BLaER1 treated with 17β-estradiol and CSF1 and Interleukin-3, amounts not matched to agents 10 nM and 100 nM (cell line): ENCODE measurements around the gene KCNJ9.
"Not testable (repeated sequence)": the region's sequence is repeated elsewhere in the genome, so short reads cannot be mapped to it uniquely, and the experiment has no call there.

Source experiments
- H3K27ac ChIP-seq, 11 experiments: shearing (Covaris generic); formaldehyde crosslinking; 2 replicates each; pipeline ENCODE4 v1.8.1; 2022
- H3K27me3 ChIP-seq, 11 experiments: shearing (Covaris generic); formaldehyde crosslinking; 2 replicates each; pipeline ENCODE4 v1.8.1; 2022
- H3K36me3 ChIP-seq, 11 experiments: shearing (Covaris generic); formaldehyde crosslinking; 2 replicates each; pipeline ENCODE4 v1.8.1; 2022
- H3K4me1 ChIP-seq, 10 experiments: shearing (Covaris generic); formaldehyde crosslinking; 2 replicates each; pipeline ENCODE4 v1.8.1; 2022
- H3K4me2 ChIP-seq, 11 experiments: shearing (Covaris generic); formaldehyde crosslinking; 2 replicates each; pipeline ENCODE4 v1.8.1; 2022
- H3K4me3 ChIP-seq, 10 experiments: shearing (Covaris generic); formaldehyde crosslinking; 2 replicates each; pipeline ENCODE4 v1.8.1; 2022
- H3K9ac ChIP-seq, 11 experiments: shearing (Covaris generic); formaldehyde crosslinking; 2 replicates each; pipeline ENCODE4 v1.8.1; 2022
- H3K9me3 ChIP-seq, 11 experiments: shearing (Covaris generic); formaldehyde crosslinking; replicated peaks in 1 of 11; 2 replicates each; pipeline ENCODE4 v1.8.1; 2022
- H4K20me1 ChIP-seq, 11 experiments: shearing (Covaris generic); formaldehyde crosslinking; 2 replicates each; pipeline ENCODE4 v1.8.1; 2022
- Cebpa-rat ChIP-seq, 11 experiments: shearing (Covaris generic); IDR thresholded peaks; 2 replicates each; pipeline ENCODE4 v1.8.1; 2022

KCNJ9 gene

DNA sequence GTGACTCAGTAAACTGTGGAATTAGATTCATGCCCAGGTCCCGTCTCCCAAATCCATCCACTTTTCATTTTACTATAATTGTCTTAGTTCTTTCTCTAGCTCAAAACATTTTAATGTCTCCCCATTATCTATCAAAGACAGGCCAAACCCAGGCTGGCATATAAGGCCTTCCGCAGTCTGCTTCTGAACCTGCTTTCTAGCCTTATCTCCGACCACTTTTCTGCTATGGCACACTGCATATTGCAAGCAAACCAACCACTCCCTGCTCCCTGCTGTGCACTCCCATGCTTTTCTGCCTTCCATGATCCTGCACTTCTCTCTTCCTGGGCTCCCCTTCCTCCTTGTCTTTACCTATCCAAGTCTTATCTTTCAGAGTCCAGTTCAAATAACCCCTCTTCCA lies 32.2 kb upstream of the KCNJ9 start:
- H4K20me1 ChIP-seq = no peaks in the 10 kb centered on the region
- no peaks in the 10 kb centered on the region for H3K36me3 ChIP-seq
- TF ChIP-seq Cebpa-rat (IDR thresholded peaks at IDR 0.05) = no peak
- no peaks in the 10 kb centered on the region for H3K27me3 ChIP-seq
- no peak overlapping the region for H3K9ac ChIP-seq
- H3K9me3 ChIP-seq = no peaks in the 10 kb centered on the region
- peaks cover 0 to 12% (median 9%) of the 10 kb centered on the region in 10 experiments; a peak in 13 of 20 replicates for H3K4me1 ChIP-seq
- H3K27ac ChIP-seq = no peak overlapping the region
- H3K4me2 ChIP-seq = no peak overlapping the region
- H3K4me3 ChIP-seq = no peak overlapping the region

DNA sequence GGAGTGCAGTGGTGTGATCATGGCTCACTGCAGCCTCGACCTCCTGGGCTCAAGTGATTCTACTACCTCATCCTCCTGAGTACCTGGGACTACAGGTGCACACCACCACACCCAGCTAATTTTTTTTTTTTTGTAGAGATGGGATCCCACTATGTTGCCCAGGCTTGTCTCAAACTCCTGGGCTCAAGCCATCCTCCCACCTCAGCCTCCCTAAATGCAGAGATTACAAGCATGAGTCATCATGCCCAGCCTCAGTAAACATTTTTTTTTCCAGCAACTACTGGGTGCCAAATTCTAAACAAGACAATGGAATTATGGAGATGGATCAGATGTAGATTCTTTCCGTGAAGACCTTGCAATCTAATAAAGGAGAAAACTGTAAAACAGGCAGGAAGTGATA lies 31.2 kb upstream of the KCNJ9 start:
- not testable (repeated sequence) for H3K9me3 ChIP-seq, H3K4me3 ChIP-seq, H3K9ac ChIP-seq, H3K27me3 ChIP-seq, H3K4me2 ChIP-seq, H4K20me1 ChIP-seq, H3K36me3 ChIP-seq, H3K27ac ChIP-seq
- peaks cover 0 to 12% (median 9%) of the 10 kb centered on the region in 10 experiments; a peak in 13 of 20 replicates for H3K4me1 ChIP-seq

DNA sequence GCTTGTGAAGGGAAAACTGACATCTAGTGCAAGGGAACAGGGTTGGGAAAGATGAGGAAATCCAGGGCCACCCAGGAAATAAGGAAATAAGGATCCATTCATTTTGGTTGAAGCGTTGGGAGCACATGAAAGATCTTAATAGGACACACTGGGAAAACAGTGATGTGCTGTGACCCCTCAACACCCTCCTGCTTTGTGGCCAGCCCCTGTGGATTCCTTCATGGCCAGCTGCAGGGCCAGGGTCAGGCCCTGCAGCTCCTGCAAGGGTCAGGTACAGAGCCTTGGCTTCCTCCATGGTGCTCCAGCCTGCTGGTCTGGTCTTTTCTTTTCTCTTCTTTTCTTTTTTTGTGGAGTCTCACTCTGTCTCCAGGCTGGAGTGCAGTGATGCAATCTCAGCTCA lies 30.7 kb upstream of the KCNJ9 start:
- no peak overlapping the region for H3K4me2 ChIP-seq
- no peaks in the 10 kb centered on the region for H3K36me3 ChIP-seq
- no peaks in the 10 kb centered on the region for H4K20me1 ChIP-seq
- H3K4me3 ChIP-seq = no peak overlapping the region
- H3K27ac ChIP-seq = no peak overlapping the region
- peaks cover 0 to 12% (median 9%) of the 10 kb centered on the region in 10 experiments; a peak in 13 of 20 replicates for H3K4me1 ChIP-seq
- no peaks in the 10 kb centered on the region for H3K9me3 ChIP-seq
- no peak for TF ChIP-seq Cebpa-rat (IDR thresholded peaks at IDR 0.05)
- H3K27me3 ChIP-seq = no peaks in the 10 kb centered on the region
- no peak overlapping the region for H3K9ac ChIP-seq

DNA sequence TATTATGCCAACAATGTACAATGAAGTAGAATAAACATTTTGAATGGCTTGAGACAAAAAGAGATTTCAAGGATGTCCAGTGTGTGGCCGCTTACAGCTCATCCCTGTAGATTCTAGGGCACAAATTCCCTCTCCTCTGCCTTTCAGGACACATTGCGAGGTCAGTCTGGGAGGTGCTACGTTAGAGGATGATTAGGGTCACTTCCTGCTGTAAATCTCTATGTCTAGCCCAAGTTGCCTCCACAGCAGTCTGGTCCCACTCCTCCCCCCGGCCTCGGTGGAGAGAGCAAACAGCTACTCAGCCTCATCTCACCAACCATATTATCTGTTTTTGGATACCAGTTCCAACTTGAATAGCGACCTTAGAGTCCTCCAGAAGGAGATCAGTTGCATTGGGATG lies 28.4 kb upstream of the KCNJ9 start:
- Histone ChIP-seq H3K4me3 (no peak overlapping the region), H3K9ac (no peak overlapping the region), H3K36me3 (no peaks in the 10 kb centered on the region), H3K27ac (no peak overlapping the region), H3K27me3 (no peaks in the 10 kb centered on the region), H3K9me3 (no peaks in the 10 kb centered on the region), H3K4me1 (no peaks in the 10 kb centered on the region), H3K4me2 (no peak overlapping the region), H4K20me1 (no peaks in the 10 kb centered on the region)
- no peak for TF ChIP-seq Cebpa-rat (IDR thresholded peaks at IDR 0.05)

DNA sequence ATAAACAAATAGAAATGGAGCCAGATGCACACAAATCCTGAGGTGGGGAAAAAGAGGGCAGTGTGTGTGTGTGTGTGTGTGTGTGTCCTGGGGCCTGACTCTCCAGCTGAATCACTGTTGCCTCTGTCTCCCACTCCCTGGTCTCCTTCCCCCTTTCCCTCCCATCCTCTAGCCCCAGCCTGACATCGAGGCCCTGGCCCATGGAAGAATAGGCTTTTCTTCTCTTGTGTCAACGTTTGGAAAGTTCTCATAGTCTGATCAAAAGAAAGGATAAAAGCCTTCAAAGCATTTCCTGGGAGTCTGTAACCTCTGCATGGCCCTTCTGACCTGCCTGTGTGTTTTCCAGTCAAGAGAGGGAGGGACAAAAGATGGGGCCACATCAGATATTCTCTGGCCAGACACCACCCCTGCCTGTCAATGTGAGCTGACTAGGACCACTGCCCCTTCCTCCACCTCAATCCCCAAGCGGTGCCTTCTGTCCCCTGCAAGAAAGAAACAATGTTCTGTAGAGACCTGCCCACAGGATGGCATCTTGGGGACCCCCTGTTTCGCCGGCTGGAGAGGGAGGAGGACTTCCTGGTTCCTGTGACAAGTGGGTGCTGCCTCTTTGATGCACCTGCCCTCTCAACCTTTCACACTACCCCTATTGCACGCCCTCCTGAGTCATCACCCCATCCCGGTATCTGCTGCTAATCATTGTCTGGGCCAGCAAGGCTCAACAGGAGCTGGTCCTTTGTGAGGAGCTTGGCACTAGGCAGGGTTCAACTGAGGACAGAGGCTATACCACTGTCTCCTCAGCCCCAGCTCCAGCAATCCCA lies 27.6 kb upstream of the KCNJ9 start:
- TF ChIP-seq Cebpa-rat (IDR thresholded peaks at IDR 0.05) = no peak
- H4K20me1 ChIP-seq = 0 out of 22 replicates have a peak, but pooled peaks cover 0 to 6% (median 0%) of the 10 kb centered on the region in 11 experiments
- H3K4me3 ChIP-seq = no peak overlapping the region
- H3K27ac ChIP-seq = no peak overlapping the region
- H3K9ac ChIP-seq = no peak overlapping the region
- H3K4me2 ChIP-seq = no peak overlapping the region
- no peaks in the 10 kb centered on the region for H3K9me3 ChIP-seq
- H3K4me1 ChIP-seq = no peaks in the 10 kb centered on the region
- H3K27me3 ChIP-seq = no peaks in the 10 kb centered on the region
- no peaks in the 10 kb centered on the region for H3K36me3 ChIP-seq

DNA sequence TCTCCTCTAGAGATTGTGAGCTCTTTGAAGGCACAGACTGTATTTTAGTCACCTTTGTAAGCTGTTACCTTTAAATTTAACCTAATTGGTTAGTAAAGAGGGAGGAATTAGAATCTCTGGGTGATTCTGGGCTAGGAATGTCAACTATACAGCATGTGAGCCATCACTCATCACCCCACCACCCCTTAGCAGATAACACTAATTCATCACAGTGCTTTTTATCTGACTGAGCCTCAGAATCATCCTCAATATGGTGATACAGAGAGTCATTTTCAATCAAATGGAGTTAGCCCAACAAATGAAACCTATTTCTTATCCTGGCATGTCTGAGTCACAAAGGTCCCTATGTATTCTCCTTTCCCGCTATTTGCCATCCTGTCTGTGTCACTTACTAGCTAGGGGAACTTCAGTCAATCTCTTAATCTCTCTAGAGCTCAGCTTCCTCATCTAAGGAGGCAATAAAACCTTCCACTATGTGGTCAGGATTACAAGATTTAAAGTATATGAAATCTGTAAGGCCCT lies 24.6 kb upstream of the KCNJ9 start:
- Histone ChIP-seq H3K27me3 (no peaks in the 10 kb centered on the region), H3K27ac (no peak overlapping the region), H3K9me3 (no peaks in the 10 kb centered on the region), H3K4me2 (no peak overlapping the region), H3K9ac (no peak overlapping the region), H3K4me1 (no peaks in the 10 kb centered on the region), H4K20me1 (0 out of 22 replicates have a peak, but pooled peaks cover 0 to 7% (median 0%) of the 10 kb centered on the region in 11 experiments), H3K36me3 (no peaks in the 10 kb centered on the region), H3K4me3 (no peak overlapping the region)
- TF ChIP-seq Cebpa-rat (IDR thresholded peaks at IDR 0.05) = no peak

DNA sequence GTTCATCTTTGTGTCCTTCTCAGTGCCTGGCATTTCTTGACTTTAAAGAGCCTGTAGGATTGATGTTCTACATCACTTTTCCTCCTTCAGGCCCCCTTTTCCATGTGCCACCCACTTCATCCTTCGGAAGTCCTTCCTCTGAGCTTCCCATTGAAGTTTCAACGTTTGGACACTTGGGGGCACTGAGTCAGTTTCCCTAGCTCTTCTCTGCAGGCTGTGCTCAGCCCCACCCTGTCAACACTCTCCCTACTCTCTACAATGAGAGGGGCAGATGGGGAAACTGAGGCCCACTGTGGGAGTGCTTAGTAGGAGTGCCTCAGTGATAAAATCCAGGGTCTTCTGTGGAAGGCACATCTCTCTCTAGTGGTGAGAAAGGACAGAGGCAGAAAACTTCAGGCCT lies 23.3 kb upstream of the KCNJ9 start:
- H3K4me2 ChIP-seq = no peak overlapping the region
- no peaks in the 10 kb centered on the region for H3K9me3 ChIP-seq
- TF ChIP-seq Cebpa-rat (IDR thresholded peaks at IDR 0.05) = no peak
- no peak overlapping the region for H3K27ac ChIP-seq
- H4K20me1 ChIP-seq = 0 out of 22 replicates have a peak, but pooled peaks cover 0 to 7% (median 0%) of the 10 kb centered on the region in 11 experiments
- no peaks in the 10 kb centered on the region for H3K27me3 ChIP-seq
- H3K36me3 ChIP-seq = no peaks in the 10 kb centered on the region
- no peak overlapping the region for H3K4me3 ChIP-seq
- H3K9ac ChIP-seq = no peak overlapping the region
- no peaks in the 10 kb centered on the region for H3K4me1 ChIP-seq

DNA sequence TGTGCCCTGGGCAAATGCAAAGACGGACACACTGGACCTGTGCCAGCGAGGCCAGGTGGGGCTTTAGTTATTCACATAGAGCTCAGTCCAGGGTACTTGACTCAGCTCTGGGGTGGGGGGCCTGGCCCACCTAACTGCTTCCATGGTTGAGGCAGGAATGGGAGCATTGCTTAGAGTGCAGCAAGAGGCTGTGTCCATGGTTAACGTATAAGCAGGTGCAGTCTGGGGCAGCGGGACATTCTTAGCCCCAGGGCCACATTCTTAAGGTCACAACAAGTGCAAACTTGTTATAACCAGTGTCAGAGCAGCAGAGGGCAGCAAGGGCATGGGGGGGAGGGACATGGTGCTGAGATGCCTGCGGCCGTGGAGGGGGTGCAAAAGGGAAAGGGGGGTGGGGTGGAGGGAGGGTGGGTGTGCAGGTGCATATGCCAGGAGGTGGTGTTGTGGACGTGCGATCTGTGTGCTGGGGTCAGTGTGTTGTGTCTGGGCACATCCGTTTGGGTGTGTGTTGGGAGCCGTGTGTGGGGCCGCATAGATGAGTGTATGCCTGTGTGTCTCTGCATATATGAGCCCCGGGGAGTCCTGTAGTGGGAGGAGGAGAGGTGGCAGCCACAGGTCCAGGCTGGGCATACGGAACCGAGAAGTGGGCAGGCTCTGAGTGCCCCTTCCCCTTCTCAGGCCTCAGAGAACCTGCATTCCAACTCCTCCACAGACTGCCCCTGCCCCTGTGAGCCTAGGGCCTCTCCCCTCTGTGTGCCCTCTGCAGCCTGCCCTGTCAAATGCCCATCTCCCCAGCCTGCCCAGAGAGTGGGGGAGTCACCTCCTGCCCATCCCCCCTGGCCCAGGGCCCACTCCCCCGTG lies 19.7 kb upstream of the KCNJ9 start:
- H3K27me3 ChIP-seq = no peaks in the 10 kb centered on the region
- H3K4me1 ChIP-seq = no peaks in the 10 kb centered on the region
- no peak for TF ChIP-seq Cebpa-rat (IDR thresholded peaks at IDR 0.05)
- no peaks in the 10 kb centered on the region for H3K36me3 ChIP-seq
- H4K20me1 ChIP-seq = 0 out of 22 replicates have a peak, but pooled peaks cover 0 to 7% (median 0%) of the 10 kb centered on the region in 11 experiments
- no peak overlapping the region for H3K4me2 ChIP-seq
- no peak overlapping the region for H3K9ac ChIP-seq
- H3K4me3 ChIP-seq = no peak overlapping the region
- H3K9me3 ChIP-seq = no peaks in the 10 kb centered on the region
- no peak overlapping the region for H3K27ac ChIP-seq

DNA sequence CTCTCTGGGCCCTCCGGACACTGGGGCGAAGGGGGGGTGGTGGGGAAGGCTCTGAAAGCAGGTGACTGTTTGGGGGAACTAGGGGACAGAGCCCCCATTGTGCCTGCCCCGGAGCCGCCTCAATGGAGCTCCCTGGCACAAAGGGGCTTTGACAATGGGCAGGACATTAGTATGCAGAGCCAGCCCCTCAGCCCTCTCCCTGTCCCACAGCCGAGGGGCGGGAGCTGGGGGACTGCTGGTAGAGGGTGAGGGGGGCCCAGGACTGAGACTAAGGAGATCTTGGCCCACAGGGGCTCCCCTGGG lies 19.2 kb upstream of the KCNJ9 start:
- Histone ChIP-seq H3K9me3 (no peaks in the 10 kb centered on the region), H3K9ac (no peak overlapping the region), H4K20me1 (0 out of 22 replicates have a peak, but pooled peaks cover 0 to 7% (median 0%) of the 10 kb centered on the region in 11 experiments), H3K27ac (no peak overlapping the region), H3K27me3 (no peaks in the 10 kb centered on the region), H3K4me3 (no peak overlapping the region), H3K4me1 (no peaks in the 10 kb centered on the region), H3K4me2 (no peak overlapping the region), H3K36me3 (no peaks in the 10 kb centered on the region)
- TF ChIP-seq Cebpa-rat (IDR thresholded peaks at IDR 0.05) = no peak
